GM19397 (cell line): ENCODE measurements around the gene SEBOX.

Experiments used
- ATAC-seq: cut with Tn5 transposase; IDR thresholded peaks from one replicate; pipeline ENCODE4 v1.9.1; 2021; ENCODE audit warnings: mild to moderate bottlenecking, moderate library complexity; ENCODE audit not compliant: unreplicated experiment

Gene SEBOX

GRCh38 chr17:28369684-28370034 is 4.7 kb upstream of the SEBOX start:
- ATAC-seq: no peak

GRCh38 chr17:28368915-28369683 is 4.1 kb upstream of the SEBOX start:
- ATAC-seq: no peak

GRCh38 chr17:28368306-28368831 is 3.4 kb upstream of the SEBOX start:
- no peak for ATAC-seq

GRCh38 chr17:28367641-28368305 is 2.8 kb upstream of the SEBOX start:
- no peak for ATAC-seq

- ATAC-seq: no peak
These were observed 1.6 kb upstream of the SEBOX start for GRCh38 chr17:28366605-28367004.

GRCh38 chr17:28365487-28365886 is 488 bp upstream of the SEBOX start:
- no peak for ATAC-seq

GRCh38 chr17:28363776-28364650 is 986 bp downstream of the SEBOX start:
- no peak for ATAC-seq

GRCh38 chr17:28363186-28363585 is 1.8 kb downstream of the SEBOX start:
- no peak for ATAC-seq

- ATAC-seq: no peak
These were observed 7.2 kb downstream of the SEBOX start for GRCh38 chr17:28357901-28358197.

- ATAC-seq: peak; percentile 98
These were observed 7.7 kb downstream of the SEBOX start, which contains the start of gene POLDIP2 for GRCh38 chr17:28357061-28357900. TSS of gene POLDIP2 (minus strand) at chr17:28357527. CDS start at chr17:28357448, 79 bp downstream.

- ATAC-seq: no peak
These were observed 14.7 kb downstream of the SEBOX start for GRCh38 chr17:28350271-28350670.

- ATAC-seq: no peak
These were observed 16.0 kb downstream of the SEBOX start for GRCh38 chr17:28348979-28349378.

GRCh38 chr17:28347261-28347891 is 17.6 kb downstream of the SEBOX start:
- no peak for ATAC-seq

- no peak for ATAC-seq
These were observed 18.2 kb downstream of the SEBOX start for GRCh38 chr17:28346746-28347246.

- no peak for ATAC-seq
These were observed 18.8 kb downstream of the SEBOX start for GRCh38 chr17:28346199-28346580.

GRCh38 chr17:28345419-28346198 is 19.4 kb downstream of the SEBOX start:
- no peak for ATAC-seq

GRCh38 chr17:28344435-28344901 is 20.5 kb downstream of the SEBOX start:
- ATAC-seq: no peak

- ATAC-seq: no peak
These were observed 21.0 kb downstream of the SEBOX start for GRCh38 chr17:28344011-28344410.

GRCh38 chr17:28343491-28343932 is 21.5 kb downstream of the SEBOX start:
- ATAC-seq: no peak
